Superior temporal gyrus (tissue), 1 donor: Measurements from ENCODE around the gene DCLK2.
"Not testable (repeated sequence)": the region's sequence is repeated elsewhere in the genome, so short reads cannot be mapped to it uniquely, and the experiment has no call there.

Experiments
- DNase-seq: peaks from one replicate; pipeline ENCODE4 v3.0.0-alpha.2; 2016; ENCODE audit errors: extremely low spot score

The DCLK2 gene

GRCh38 chr4:150150629-150151062 lies 72.4 kb downstream of the DCLK2 start:
- no peak for DNase-seq

GRCh38 chr4:150152766-150153165 lies 74.5 kb downstream of the DCLK2 start:
- no peak for DNase-seq

GRCh38 chr4:150155391-150155790 lies 77.1 kb downstream of the DCLK2 start:
- no peak for DNase-seq

- no peak for DNase-seq
These were observed 78.3 kb downstream of the DCLK2 start for GRCh38 chr4:150156543-150156942.

GRCh38 chr4:150158041-150158440 lies 79.8 kb downstream of the DCLK2 start:
- DNase-seq, result no peak

- no peak for DNase-seq
These were observed 82.2 kb downstream of the DCLK2 start for GRCh38 chr4:150160473-150160872.

- no peak for DNase-seq
These were observed 82.9 kb downstream of the DCLK2 start for GRCh38 chr4:150161109-150161508.

- not testable (repeated sequence) for DNase-seq
These were observed 83.8 kb downstream of the DCLK2 start for GRCh38 chr4:150162020-150162419.

GRCh38 chr4:150164055-150164454 lies 85.8 kb downstream of the DCLK2 start:
- DNase-seq, result no peak

GRCh38 chr4:150164956-150165629 lies 86.8 kb downstream of the DCLK2 start:
- DNase-seq, result no peak

GRCh38 chr4:150167054-150167453 lies 88.8 kb downstream of the DCLK2 start:
- DNase-seq, result no peak

- DNase-seq, result no peak
These were observed 95.2 kb downstream of the DCLK2 start for GRCh38 chr4:150173432-150173861.

GRCh38 chr4:150173982-150174398 lies 95.7 kb downstream of the DCLK2 start:
- DNase-seq, result no peak

- DNase-seq, result no peak
These were observed 98.3 kb downstream of the DCLK2 start for GRCh38 chr4:150176547-150176946.

GRCh38 chr4:150178161-150178560 lies 99.9 kb downstream of the DCLK2 start:
- no peak for DNase-seq

- peak; percentile 58 for DNase-seq
These were observed 103.3 kb downstream of the DCLK2 start for GRCh38 chr4:150181536-150181935.

GRCh38 chr4:150182794-150183193 lies 104.5 kb downstream of the DCLK2 start:
- no peak for DNase-seq

- DNase-seq, result not testable (repeated sequence)
These were observed 106.8 kb downstream of the DCLK2 start for GRCh38 chr4:150185033-150185432.

- no peak for DNase-seq
These were observed 114.7 kb downstream of the DCLK2 start for GRCh38 chr4:150192986-150193385.

- DNase-seq, result not testable (repeated sequence)
These were observed 119.0 kb downstream of the DCLK2 start for GRCh38 chr4:150197256-150197655.

GRCh38 chr4:150199056-150199455 lies 120.8 kb downstream of the DCLK2 start:
- no peak for DNase-seq

GRCh38 chr4:150205016-150205415 lies 126.8 kb downstream of the DCLK2 start:
- no peak for DNase-seq

- no peak for DNase-seq
These were observed 128.0 kb downstream of the DCLK2 start for GRCh38 chr4:150206265-150206664.

GRCh38 chr4:150206954-150207353 lies 128.7 kb downstream of the DCLK2 start:
- DNase-seq, result no peak
